Liver (tissue), 9 donors: ENCODE results near the gene SOWAHC. TPM values are rescaled to one million over a fixed set of nuclear protein-coding genes. Genes with fewer than 3 reads are reported as not detected.

Experiments used
- DNase-seq: peaks from one replicate; pipeline ENCODE4 v3.0.0-alpha.2; 2017; ENCODE audit warnings: low spot score
- H3K27ac ChIP-seq, 2 donors: one replicate each; pipeline ENCODE4 v1.7.0; 2013; ENCODE audit warnings: inconsistent platforms in 2 of 2, low read length in 2 of 2, control low read depth in 1 of 2, low read depth in 1 of 2, mild to moderate bottlenecking in 1 of 2
- H3K27me3 ChIP-seq, 4 donors: one replicate each; pipeline versions ENCODE4 v1.6.1 to v1.7.0; 2013; ENCODE audit warnings: low read length in 3 of 4, inconsistent platforms in 1 of 4, mild to moderate bottlenecking in 1 of 4, moderate library complexity in 1 of 4; ENCODE audit not compliant: control insufficient read depth in 4 of 4, insufficient read depth in 4 of 4
- H3K36me3 ChIP-seq, 4 donors: one replicate each; pipeline versions ENCODE4 v1.6.1 to v1.7.0; 2013; ENCODE audit warnings: low read length in 3 of 4, mild to moderate bottlenecking in 3 of 4, low read depth in 1 of 4, moderate library complexity in 1 of 4; ENCODE audit not compliant: control insufficient read depth in 4 of 4, insufficient read depth in 3 of 4
- H3K4me1 ChIP-seq, 4 donors: one replicate each; pipeline versions ENCODE4 v1.6.1 to v1.7.0; 2013; ENCODE audit warnings: low read length in 3 of 4, mild to moderate bottlenecking in 3 of 4, moderate library complexity in 1 of 4; ENCODE audit not compliant: control insufficient read depth in 4 of 4, insufficient read depth in 4 of 4
- H3K4me3 ChIP-seq, 3 donors: one replicate each; pipeline versions ENCODE4 v1.6.1 to v1.7.0; 2013; ENCODE audit warnings: low read length in 3 of 3, control low read depth in 1 of 3, low read depth in 1 of 3, mild to moderate bottlenecking in 1 of 3
- H3K9ac ChIP-seq, 2 donors: one replicate each; pipeline ENCODE4 v1.7.0; 2013; ENCODE audit warnings: low read length in 2 of 2, mild to moderate bottlenecking in 2 of 2, moderate library complexity in 2 of 2, control low read depth in 1 of 2, low read depth in 1 of 2
- H3K9me3 ChIP-seq, 4 donors: one replicate each; pipeline versions ENCODE4 v1.6.1 to v1.7.0; 2013; ENCODE audit warnings: low read length in 3 of 4; ENCODE audit not compliant: control insufficient read depth in 4 of 4
- EGR1 ChIP-seq, 2 donors: IDR thresholded peaks; 2 replicates each; pipeline ENCODE4 v1.6.1; 2016 to 2018; ENCODE audit warnings: antibody characterized with exemption in 2 of 2, low read depth in 2 of 2
- FOXA1 ChIP-seq: IDR thresholded peaks from 2 replicates; pipeline ENCODE4 v1.6.1; 2016; ENCODE audit warnings: antibody characterized with exemption
- FOXA2 ChIP-seq: IDR thresholded peaks from 2 replicates; pipeline ENCODE4 v1.6.1; 2016; ENCODE audit warnings: antibody characterized with exemption
- GABPA ChIP-seq, 2 donors: IDR thresholded peaks in 1 of 2; conservative IDR thresholded peaks in 1 of 2; 2 replicates each; pipeline ENCODE4 v1.6.1; 2016; ENCODE audit warnings: antibody characterized with exemption in 2 of 2, mild to moderate bottlenecking in 1 of 2, moderate library complexity in 1 of 2
- HNF4A ChIP-seq, 2 donors: conservative IDR thresholded peaks; 2 replicates each; pipeline ENCODE4 v1.6.1; 2016; ENCODE audit warnings: antibody characterized with exemption in 2 of 2, mild to moderate bottlenecking in 2 of 2
- HNF4G ChIP-seq: IDR thresholded peaks from 2 replicates; pipeline ENCODE4 v1.6.1; 2016; ENCODE audit warnings: antibody characterized with exemption
- MAX ChIP-seq: IDR thresholded peaks from 2 replicates; pipeline ENCODE4 v1.6.1; 2016; ENCODE audit warnings: antibody characterized with exemption
- NR2F2 ChIP-seq: IDR thresholded peaks from 2 replicates; pipeline ENCODE4 v1.6.1; 2016; ENCODE audit warnings: antibody characterized with exemption
- RAD21 ChIP-seq, 2 donors: IDR thresholded peaks; 2 replicates each; pipeline ENCODE4 v1.6.1; 2016; ENCODE audit warnings: antibody characterized with exemption in 2 of 2, mild to moderate bottlenecking in 2 of 2
- REST ChIP-seq: IDR thresholded peaks from 2 replicates; pipeline ENCODE4 v1.6.1; 2016; ENCODE audit warnings: antibody characterized with exemption, mild to moderate bottlenecking
- RXRA ChIP-seq, 2 donors: IDR thresholded peaks; 2 replicates each; pipeline ENCODE4 v1.6.1; 2017 to 2018; ENCODE audit warnings: antibody characterized with exemption in 2 of 2, mild to moderate bottlenecking in 1 of 2
- SP1 ChIP-seq: IDR thresholded peaks from 2 replicates; pipeline ENCODE4 v1.6.1; 2018; ENCODE audit warnings: antibody characterized with exemption, mild to moderate bottlenecking
- TAF1 ChIP-seq: conservative IDR thresholded peaks from 2 replicates; pipeline ENCODE4 v1.6.1; 2016; ENCODE audit warnings: antibody characterized with exemption, mild to moderate bottlenecking
- YY1 ChIP-seq: IDR thresholded peaks from 2 replicates; pipeline ENCODE4 v1.6.1; 2016; ENCODE audit warnings: antibody characterized with exemption, mild to moderate bottlenecking
- ZBTB33 ChIP-seq: IDR thresholded peaks from 2 replicates; pipeline ENCODE4 v1.6.1; 2016; ENCODE audit warnings: antibody characterized with exemption
- polyA plus RNA-seq, 2 donors: library from polyadenylated mRNA; stranded (reverse) in 1 of 2; unstranded in 1 of 2; fragments of 200-250 nt in 1 of 2; fragments of >200 nt in 1 of 2; fragmentation: Nextera tagmentation in 1 of 2; extraction: Ambion mirVana in 1 of 2; gene quantifications; one replicate each; pipeline versions ENCODE4 v1.2.1 to v1.2.3, GENCODE V29; 2013 to 2015
- total RNA-seq, 2 donors: library from RNA; depleted of rRNA; stranded (reverse); fragments of >200 nt; gene quantifications; one replicate each; pipeline ENCODE4 v1.2.3, GENCODE V29; 2014
- TF ChIP-seq, protein P1 (sequence below): fragments of 150-350 bp; IDR thresholded peaks from 2 replicates; pipeline ENCODE4 v1.5.1; 2017; ENCODE audit warnings: improper control_type of control experiment, low read depth, low read length; ENCODE audit not compliant: missing input control
- TF ChIP-seq, protein P2 (sequence below): IDR thresholded peaks from 2 replicates; pipeline ENCODE4 v1.6.1; 2016; ENCODE audit warnings: antibody characterized with exemption
- donor health status: healthy.
- donor health status: healthy.
- donor health status: healthy.
- donor health status: healthy.
- donor health status: healthy.

SOWAHC gene
- total and polyA plus RNA-seq, 4 donors, result 7.0 to 16.9 (median 9.2) TPM

GRCh38 chr2:109586687-109587086, 27.5 kb upstream of the SOWAHC start:
- DNase-seq, result no peak
- H3K9me3 ChIP-seq, result no peaks in the 10 kb centered on the region

GRCh38 chr2:109591206-109591605, 23.0 kb upstream of the SOWAHC start:
- H3K4me3 ChIP-seq, result no peak overlapping the region
- H3K36me3 ChIP-seq, result peaks cover 0 to 2% (median under 1%) of the 10 kb centered on the region in 4 donors
- H3K27ac ChIP-seq, result no peak overlapping the region
- H3K4me1 ChIP-seq, result no peaks in the 10 kb centered on the region
- H3K27me3 ChIP-seq, result no peaks in the 10 kb centered on the region
- no peaks in the 10 kb centered on the region for H3K9me3 ChIP-seq
- H3K9ac ChIP-seq, result no peak overlapping the region
- DNase-seq, result no peak
- TF ChIP-seq RXRA (IDR thresholded peaks at IDR 0.05) (no peak), GABPA (IDR thresholded peaks at IDR 0.05 in 1 of 2, conservative IDR thresholded peaks at IDR 0.05 in 1 of 2) (no peak), YY1 (no peak), HNF4A (conservative IDR thresholded peaks at IDR 0.05) (no peak), EGR1 (IDR thresholded peaks at IDR 0.05; ENCODE audit: low read depth in 2 of 2) (no peak), FOXA1 (no peak), NR2F2 (no peak), SP1 (no peak), RAD21 (IDR thresholded peaks at IDR 0.05) (no peak)
- TF ChIP-seq, protein P1, sequence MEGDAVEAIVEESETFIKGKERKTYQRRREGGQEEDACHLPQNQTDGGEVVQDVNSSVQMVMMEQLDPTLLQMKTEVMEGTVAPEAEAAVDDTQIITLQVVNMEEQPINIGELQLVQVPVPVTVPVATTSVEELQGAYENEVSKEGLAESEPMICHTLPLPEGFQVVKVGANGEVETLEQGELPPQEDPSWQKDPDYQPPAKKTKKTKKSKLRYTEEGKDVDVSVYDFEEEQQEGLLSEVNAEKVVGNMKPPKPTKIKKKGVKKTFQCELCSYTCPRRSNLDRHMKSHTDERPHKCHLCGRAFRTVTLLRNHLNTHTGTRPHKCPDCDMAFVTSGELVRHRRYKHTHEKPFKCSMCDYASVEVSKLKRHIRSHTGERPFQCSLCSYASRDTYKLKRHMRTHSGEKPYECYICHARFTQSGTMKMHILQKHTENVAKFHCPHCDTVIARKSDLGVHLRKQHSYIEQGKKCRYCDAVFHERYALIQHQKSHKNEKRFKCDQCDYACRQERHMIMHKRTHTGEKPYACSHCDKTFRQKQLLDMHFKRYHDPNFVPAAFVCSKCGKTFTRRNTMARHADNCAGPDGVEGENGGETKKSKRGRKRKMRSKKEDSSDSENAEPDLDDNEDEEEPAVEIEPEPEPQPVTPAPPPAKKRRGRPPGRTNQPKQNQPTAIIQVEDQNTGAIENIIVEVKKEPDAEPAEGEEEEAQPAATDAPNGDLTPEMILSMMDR, result no peak
- TF ChIP-seq, protein P2, sequence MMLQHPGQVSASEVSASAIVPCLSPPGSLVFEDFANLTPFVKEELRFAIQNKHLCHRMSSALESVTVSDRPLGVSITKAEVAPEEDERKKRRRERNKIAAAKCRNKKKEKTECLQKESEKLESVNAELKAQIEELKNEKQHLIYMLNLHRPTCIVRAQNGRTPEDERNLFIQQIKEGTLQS, result no peak

More at GRCh38 chr2:109586687-109587086, 27.5 kb upstream of the SOWAHC start:
- no peaks in the 10 kb centered on the region for H3K4me1 ChIP-seq
- H3K36me3 ChIP-seq, result peaks cover 4 to 6% (median 5%) of the 10 kb centered on the region in 4 donors
- no peak overlapping the region for H3K4me3 ChIP-seq
- no peak overlapping the region for H3K27ac ChIP-seq
- TF ChIP-seq TAF1, result no peak
- no peak for TF ChIP-seq MAX
- TF ChIP-seq RAD21 (IDR thresholded peaks at IDR 0.05), result no peak
- TF ChIP-seq GABPA (IDR thresholded peaks at IDR 0.05 in 1 of 2, conservative IDR thresholded peaks at IDR 0.05 in 1 of 2), result no peak
- TF ChIP-seq, protein P2, result no peak
- no peak for TF ChIP-seq ZBTB33
- TF ChIP-seq HNF4G, result no peak
- TF ChIP-seq HNF4A (conservative IDR thresholded peaks at IDR 0.05), result no peak
- TF ChIP-seq YY1, result no peak
- TF ChIP-seq NR2F2, result no peak
- TF ChIP-seq REST, result no peak
- no peak for TF ChIP-seq FOXA2
- no peak for TF ChIP-seq FOXA1
- TF ChIP-seq RXRA (IDR thresholded peaks at IDR 0.05), result no peak
- no peak for TF ChIP-seq SP1
- TF ChIP-seq EGR1 (IDR thresholded peaks at IDR 0.05; ENCODE audit: low read depth in 2 of 2), result no peak
- H3K27me3 ChIP-seq, result no peaks in the 10 kb centered on the region
- no peak overlapping the region for H3K9ac ChIP-seq
